MCF 10A (cell line): ENCODE results near the gene LRRN2. TPM values are rescaled to one million over a fixed set of nuclear protein-coding genes. Genes with fewer than 3 reads are reported as not detected.

ENCODE experiments used
- BruUV-seq: library from RNA; stranded (reverse); fragments of 400-500 nt; replicated peaks from 2 replicates; lab custom pipeline; 2021; lab: Mats Ljungman, UMichigan
- CTCF ChIA-PET: fragments of 300-600 bp; sonication (Branson Sonifier 250); formaldehyde crosslinking; extraction: SDS; loops from one replicate; lab custom pipeline; 2021; ENCODE audit warnings: antibody characterized with exemption, inconsistent platforms; lab: Yijun Ruan, JAX
- POLR2A ChIA-PET: fragments of 300-600, 350-650 bp; sonication (Branson Sonifier 250); formaldehyde crosslinking; extraction: SDS; loops from one replicate; lab custom pipeline; 2020; ENCODE audit warnings: antibody characterized with exemption, inconsistent platforms; lab: Yijun Ruan, JAX
- DNase-seq: peaks from one replicate; pipeline ENCODE4 v3.0.0-alpha.2; 2018; ENCODE audit not compliant: unreplicated experiment
- H3K27ac Mint-ChIP-seq: one replicate; pipeline ENCODE4 v1.8.0; 2022; ENCODE audit warnings: mild to moderate bottlenecking, low read depth, mixed read lengths; ENCODE audit not compliant: unreplicated experiment
- H3K27me3 Mint-ChIP-seq: one replicate; pipeline ENCODE4 v1.8.0; 2022; ENCODE audit warnings: mixed read lengths; ENCODE audit not compliant: insufficient read depth, unreplicated experiment
- H3K36me3 Mint-ChIP-seq: one replicate; pipeline ENCODE4 v1.8.0; 2022; ENCODE audit warnings: mild to moderate bottlenecking, moderate library complexity, mixed read lengths; ENCODE audit not compliant: insufficient read depth, unreplicated experiment
- H3K4me1 Mint-ChIP-seq: one replicate; pipeline ENCODE4 v1.8.0; 2022; ENCODE audit warnings: mixed read lengths; ENCODE audit not compliant: insufficient read depth, unreplicated experiment
- H3K4me3 Mint-ChIP-seq: one replicate; pipeline ENCODE4 v1.8.0; 2022; ENCODE audit warnings: mild to moderate bottlenecking, moderate library complexity, mixed read lengths; ENCODE audit not compliant: unreplicated experiment
- H3K9me3 Mint-ChIP-seq: one replicate; pipeline ENCODE4 v1.8.0; 2022; ENCODE audit warnings: mixed read lengths; ENCODE audit not compliant: unreplicated experiment
- CTCF ChIP-seq: fragments of 200-600 bp; IDR thresholded peaks from one replicate; pipeline ENCODE4 v1.8.0; 2022; ENCODE audit warnings: antibody characterized with exemption, mild to moderate bottlenecking; ENCODE audit not compliant: unreplicated experiment
- intact Hi-C: fragments of 100-400 bp; cut with micrococcal nuclease; formaldehyde crosslinking; loops from 2 replicates; pipeline ENCODE4 v1.14.1; 2022
- total RNA-seq: library from RNA; stranded (reverse); gene quantifications from 2 replicates; pipeline ENCODE4 v1.2.3, GENCODE V29; 2022

LRRN2 gene
- total RNA-seq, 1 experiment from 2014 or later: not detected

GRCh38 chr1:204612326-204612725, 73.2 kb downstream of the LRRN2 start:
- no peaks in the 10 kb centered on the region for H3K4me1 Mint-ChIP-seq
- no TSS peak for BruUV-seq
- no peak overlapping the region for H3K4me3 Mint-ChIP-seq
- H3K27me3 Mint-ChIP-seq: peaks cover 89% of the 10 kb centered on the region
- POLR2A ChIA-PET: no interaction called here
- no peak for TF ChIP-seq CTCF
- CTCF ChIA-PET: interaction anchor here (0.5 to 2.4 kb wide), 4 partner anchors 8 to 303 kb away, joined by 3 to 9 read pairs (median 4); no protein-coding TSS in a partner anchor
- no peak for DNase-seq
- no peaks in the 10 kb centered on the region for H3K9me3 Mint-ChIP-seq
- intact Hi-C loops: no loop called here
- no peak overlapping the region for H3K27ac Mint-ChIP-seq
- no peaks in the 10 kb centered on the region for H3K36me3 Mint-ChIP-seq

GRCh38 chr1:204611036-204611435, 74.5 kb downstream of the LRRN2 start:
- H3K27me3 Mint-ChIP-seq: peaks cover 80% of the 10 kb centered on the region
- CTCF ChIA-PET: interaction anchor here (0.6 to 2.4 kb wide), 8 partner anchors 12 to 201 kb away, joined by 3 to 9 read pairs (median 4); no protein-coding TSS in a partner anchor
- POLR2A ChIA-PET: interaction anchor here (1.1 kb wide), 1 partner anchor 13 kb away, joined by 3 read pairs; no protein-coding TSS in a partner anchor
- no peak for DNase-seq
- intact Hi-C loops: no loop called here
- no peaks in the 10 kb centered on the region for H3K9me3 Mint-ChIP-seq
- TF ChIP-seq CTCF: no peak
- H3K27ac Mint-ChIP-seq: no peak overlapping the region
- H3K36me3 Mint-ChIP-seq: no peaks in the 10 kb centered on the region
- BruUV-seq: no TSS peak
- no peak overlapping the region for H3K4me3 Mint-ChIP-seq
- no peaks in the 10 kb centered on the region for H3K4me1 Mint-ChIP-seq

- CTCF ChIA-PET: interaction anchor here (0.6 to 2.6 kb wide), 4 partner anchors 9 to 627 kb away, joined by 3 to 19 read pairs (median 4); no protein-coding TSS in a partner anchor
- Mint-ChIP-seq H3K36me3 (no peaks in the 10 kb centered on the region), H3K27me3 (peaks cover 67% of the 10 kb centered on the region), H3K4me1 (no peaks in the 10 kb centered on the region), H3K27ac (no peak overlapping the region), H3K9me3 (no peaks in the 10 kb centered on the region), H3K4me3 (no peak overlapping the region)
- POLR2A ChIA-PET: no interaction called here
- DNase-seq: no peak
- intact Hi-C loops: no loop called here
- no peak for TF ChIP-seq CTCF
- BruUV-seq: no TSS peak
Measured at GRCh38 chr1:204607910-204608309, 77.6 kb downstream of the LRRN2 start.

- Mint-ChIP-seq H3K36me3 (no peaks in the 10 kb centered on the region), H3K27me3 (peaks cover 55% of the 10 kb centered on the region), H3K4me1 (no peaks in the 10 kb centered on the region), H3K27ac (no peak overlapping the region), H3K9me3 (no peaks in the 10 kb centered on the region), H3K4me3 (no peak overlapping the region)
- ChIA-PET CTCF (no interaction called here), POLR2A (no interaction called here)
- intact Hi-C loops: no loop called here
- no TSS peak for BruUV-seq
- TF ChIP-seq CTCF: no peak
- DNase-seq: no peak
Measured at GRCh38 chr1:204605791-204606190, 79.7 kb downstream of the LRRN2 start.
